NCI-H187 treated with DMSO at 0.1 percent for 48 hours (cell line): ENCODE results near the gene CCS.
"Not testable (repeated sequence)": the region's sequence is repeated elsewhere in the genome, so short reads cannot be mapped to it uniquely, and the experiment has no call there.

Experiments used
- DNase-seq: peaks from one replicate; lab custom pipeline; 2025; lab: John Stamatoyannopoulos, UW

CCS gene

DNA sequence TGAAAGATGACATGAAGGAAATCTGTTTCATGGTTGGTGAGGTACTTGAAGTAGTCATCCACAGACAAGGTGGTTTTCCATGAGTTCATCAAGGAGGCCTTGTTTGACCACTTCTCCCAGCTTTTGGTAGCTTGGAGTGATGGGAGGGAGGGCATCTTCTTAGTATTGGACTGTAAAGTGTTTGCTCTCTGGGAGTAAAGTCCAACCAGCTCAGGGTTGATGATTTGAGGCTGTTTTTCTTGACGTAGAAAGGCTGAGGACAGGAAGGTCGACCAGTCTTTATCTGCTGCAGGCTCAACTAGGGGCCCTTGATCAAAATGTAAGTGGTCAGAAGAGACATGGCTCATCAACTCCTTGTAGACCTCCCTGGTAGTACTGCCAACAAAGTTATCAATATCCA lies 1.8 kb upstream of the CCS start:
- no peak for DNase-seq

DNA sequence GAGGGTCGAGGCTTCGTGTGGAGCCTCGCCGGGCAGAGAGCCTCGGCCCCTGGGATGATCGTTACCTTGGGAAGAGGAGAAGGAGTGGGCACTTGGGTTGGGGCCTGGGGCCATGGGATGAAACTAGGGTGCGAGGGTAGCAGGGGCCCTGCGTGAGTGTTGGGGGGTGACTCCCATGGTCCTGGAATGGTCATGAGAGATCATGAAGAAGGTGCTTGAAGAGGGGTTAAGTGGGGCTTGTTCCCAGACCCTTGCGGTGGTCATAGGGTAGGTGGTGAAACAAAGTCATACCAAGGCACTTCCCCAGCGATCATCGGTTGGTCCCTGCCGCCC lies 284 bp downstream of the CCS start:
- DNase-seq, result no peak

DNA sequence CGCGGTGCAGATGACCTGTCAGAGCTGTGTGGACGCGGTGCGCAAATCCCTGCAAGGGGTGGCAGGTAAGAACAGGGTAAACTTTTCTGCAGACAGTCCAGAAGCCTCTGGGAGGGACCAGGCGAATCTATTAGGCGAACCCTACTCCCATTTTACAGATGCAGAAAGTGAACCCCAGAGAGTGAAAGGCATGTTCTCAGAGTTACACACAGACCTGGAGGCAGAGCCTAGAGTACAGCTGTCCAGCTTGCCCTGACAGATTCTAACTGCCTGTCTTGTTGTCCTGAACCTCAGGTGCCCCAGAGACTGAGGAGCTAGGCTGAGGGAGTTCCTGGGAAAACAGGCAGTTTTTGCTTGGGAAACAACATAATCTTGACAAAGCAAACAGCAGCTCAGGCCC lies 665 bp downstream of the CCS start:
- no peak for DNase-seq

DNA sequence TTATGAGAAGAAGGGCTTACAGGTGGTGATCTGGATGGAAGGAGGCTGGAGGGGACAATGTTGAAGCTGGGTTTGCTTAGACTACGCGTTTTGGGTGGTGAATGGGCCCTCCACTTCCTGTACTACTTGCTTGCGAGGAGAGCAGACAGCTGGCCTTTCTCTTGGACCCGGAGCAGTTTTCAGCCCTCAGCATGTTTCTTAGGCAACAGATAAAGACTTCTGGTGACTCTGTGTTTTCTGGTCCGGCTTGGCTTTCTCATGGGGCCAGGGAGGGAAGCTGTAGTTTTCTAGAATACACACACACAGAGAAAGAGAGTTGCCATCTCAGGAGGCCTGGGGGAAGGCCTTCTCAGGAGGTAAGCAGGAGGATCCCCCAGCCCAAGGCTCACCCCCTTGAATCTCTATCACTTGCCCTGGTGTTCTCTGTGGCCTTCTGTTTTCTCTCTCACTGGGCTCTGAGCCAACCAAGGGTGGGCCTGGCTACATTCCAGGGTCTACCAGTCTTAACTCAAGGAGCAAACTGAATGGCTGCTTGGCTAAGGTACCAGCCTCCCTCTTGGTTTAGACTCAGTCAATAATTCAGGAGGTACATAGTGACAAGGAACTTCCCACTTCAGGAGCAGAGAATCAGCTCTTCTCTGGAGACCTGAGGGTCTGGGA lies 2.4 kb downstream of the CCS start:
- DNase-seq, result no peak

DNA sequence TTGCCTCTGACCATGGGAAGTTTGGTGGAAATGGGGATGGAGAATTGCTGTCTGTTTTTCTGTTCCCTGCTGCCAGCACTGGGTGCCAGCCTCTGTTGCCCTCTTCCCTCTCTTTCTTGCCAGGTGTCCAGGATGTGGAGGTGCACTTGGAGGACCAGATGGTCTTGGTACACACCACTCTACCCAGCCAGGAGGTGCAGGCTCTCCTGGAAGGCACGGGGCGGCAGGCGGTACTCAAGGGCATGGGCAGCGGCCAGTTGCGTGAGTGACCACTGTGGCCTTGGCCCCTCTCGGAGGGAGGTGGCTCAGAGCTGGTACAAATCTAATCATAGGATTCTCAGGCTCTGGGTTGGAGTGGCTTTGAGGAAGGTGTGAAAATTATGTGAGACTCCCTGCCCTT lies 6.0 kb downstream of the CCS start:
- no peak for DNase-seq

DNA sequence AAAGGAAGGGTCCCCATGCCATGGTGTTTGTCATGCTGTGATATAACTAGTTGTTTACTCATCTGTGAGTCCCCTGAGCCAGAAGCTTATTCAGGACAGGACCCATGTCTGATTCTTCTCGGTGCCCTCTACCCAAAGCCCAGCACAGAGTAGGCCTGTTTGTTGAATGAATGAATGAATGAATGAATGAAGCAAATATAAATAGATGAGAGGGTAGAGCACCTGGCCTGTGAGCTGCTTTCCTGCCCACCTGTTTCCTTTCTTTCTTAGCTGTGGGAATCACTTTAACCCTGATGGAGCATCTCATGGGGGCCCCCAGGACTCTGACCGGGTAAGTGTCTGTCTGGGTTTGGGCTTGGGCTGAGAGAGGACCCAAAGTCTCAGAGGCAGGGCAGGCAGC lies 7.2 kb downstream of the CCS start:
- no peak for DNase-seq

DNA sequence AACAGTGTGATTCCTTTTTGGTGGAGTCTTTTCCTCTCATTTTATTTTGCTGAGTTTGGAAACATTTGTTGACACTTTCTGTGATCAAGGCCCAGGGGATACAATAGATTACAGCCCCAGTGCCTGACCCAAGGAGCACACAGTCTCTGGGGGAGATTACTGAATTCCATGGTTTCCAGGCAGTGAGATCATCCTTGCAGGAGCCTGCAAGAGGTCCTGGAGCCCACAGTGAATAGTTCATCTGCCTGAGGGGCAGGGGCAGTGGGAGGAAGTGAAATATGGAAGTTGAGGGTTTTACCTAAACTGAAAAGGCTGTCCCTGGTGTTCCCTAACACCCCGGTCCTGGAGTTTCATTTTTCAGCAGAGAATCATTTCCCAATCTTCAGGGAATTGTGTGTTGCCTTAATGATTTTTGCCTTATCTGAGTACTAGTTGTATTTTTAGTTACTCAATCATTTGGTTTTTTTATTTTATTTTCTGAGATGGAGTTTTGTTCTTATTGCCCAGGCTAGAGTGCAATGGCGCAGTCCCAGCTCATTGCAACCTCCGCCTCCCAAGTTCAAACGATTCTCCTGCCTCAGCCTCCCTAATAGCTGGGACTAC lies 7.7 kb downstream of the CCS start:
- no peak for DNase-seq

DNA sequence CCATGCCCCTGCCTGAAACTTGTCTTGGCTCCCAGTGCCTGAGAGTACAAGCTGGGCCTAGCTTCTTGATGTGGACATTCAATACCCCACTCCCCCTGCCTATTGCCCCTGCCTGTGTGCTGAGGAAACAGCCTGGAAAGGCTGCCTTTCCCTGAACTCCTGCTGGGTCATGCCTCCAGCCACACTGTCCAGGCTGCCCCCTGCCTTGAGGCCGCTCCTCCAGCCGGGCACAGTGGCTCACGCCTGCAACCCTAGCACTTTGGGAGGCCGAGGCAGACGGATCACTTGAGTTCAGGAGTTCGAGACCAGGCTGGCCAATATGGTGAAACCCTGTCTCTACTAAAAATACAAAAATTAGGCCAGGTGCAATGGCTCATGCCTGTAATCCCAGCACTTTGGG lies 10.1 kb downstream of the CCS start:
- DNase-seq, result no peak

DNA sequence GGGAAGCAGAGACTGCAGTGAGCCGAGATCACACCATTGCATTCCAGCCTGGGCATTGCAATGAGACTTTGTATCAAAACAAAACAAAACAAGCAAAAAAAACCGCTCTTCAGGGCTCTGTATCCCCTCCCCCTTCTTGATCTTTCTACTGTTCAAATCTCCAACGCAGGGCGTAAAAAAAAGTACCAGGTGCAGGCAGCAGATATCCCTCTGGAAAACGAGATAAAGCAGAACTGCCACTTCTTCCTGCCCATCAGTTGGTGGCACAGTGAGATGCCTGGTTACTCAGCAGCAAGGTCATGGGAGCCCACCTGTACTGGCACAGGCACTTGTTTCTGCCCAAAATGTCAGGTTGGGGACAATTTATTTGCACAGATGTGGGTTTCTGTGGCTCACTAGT lies 11.2 kb downstream of the CCS start:
- DNase-seq, result no peak

DNA sequence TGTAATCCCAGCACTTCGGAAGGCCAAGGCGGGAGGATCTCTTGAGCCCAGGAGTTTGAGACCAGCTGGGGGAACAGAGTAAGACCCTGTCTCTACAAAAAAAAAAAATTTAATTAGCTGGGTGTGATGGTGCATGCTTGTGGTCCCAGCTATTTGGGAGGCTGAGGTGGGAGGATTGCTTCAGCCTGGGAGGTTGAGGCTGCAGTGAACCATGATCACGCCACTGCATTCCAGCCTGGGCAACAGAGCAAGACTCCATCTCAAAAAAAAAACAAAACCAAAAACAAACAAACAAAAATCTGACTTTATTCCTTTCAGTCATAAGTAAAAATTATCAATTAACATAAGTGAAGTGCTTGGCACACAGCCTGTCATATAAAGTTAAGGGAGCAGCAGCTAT lies 13.6 kb downstream of the CCS start:
- not testable (repeated sequence) for DNase-seq

DNA sequence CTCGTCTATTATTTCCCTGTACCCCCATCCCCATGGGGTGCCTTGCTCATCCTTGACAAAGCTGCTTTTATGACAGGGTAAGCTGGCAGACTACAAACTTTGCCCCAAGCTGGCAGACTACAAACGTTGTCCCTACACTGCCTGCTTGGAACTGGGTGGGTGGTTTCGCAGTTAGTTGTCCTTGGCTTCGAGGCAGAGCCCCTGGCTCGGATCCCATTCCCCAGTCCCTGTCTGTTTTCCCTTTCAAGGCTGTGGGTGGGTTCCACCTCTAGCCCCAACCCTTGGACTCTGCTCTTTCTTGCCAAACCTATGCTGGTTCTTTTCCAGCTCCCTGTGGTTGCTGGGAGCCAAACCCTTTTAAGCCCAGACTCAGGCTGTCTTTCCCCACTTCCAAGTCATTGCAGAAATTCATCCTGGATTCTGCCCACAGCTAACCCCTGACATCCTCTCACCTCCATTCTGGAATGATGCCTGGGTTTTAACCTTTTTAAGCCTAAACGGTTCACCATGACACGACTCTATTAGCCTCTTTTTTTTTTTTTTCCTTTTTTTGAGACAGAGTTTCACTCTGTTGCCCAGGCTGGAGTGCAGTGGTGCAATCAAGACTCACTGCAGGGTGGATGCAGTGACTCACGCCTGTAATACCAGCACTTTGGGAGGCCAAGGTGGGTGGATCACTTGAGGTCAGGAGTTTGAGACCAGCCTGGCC lies 14.3 kb downstream of the CCS start:
- no peak for DNase-seq

DNA sequence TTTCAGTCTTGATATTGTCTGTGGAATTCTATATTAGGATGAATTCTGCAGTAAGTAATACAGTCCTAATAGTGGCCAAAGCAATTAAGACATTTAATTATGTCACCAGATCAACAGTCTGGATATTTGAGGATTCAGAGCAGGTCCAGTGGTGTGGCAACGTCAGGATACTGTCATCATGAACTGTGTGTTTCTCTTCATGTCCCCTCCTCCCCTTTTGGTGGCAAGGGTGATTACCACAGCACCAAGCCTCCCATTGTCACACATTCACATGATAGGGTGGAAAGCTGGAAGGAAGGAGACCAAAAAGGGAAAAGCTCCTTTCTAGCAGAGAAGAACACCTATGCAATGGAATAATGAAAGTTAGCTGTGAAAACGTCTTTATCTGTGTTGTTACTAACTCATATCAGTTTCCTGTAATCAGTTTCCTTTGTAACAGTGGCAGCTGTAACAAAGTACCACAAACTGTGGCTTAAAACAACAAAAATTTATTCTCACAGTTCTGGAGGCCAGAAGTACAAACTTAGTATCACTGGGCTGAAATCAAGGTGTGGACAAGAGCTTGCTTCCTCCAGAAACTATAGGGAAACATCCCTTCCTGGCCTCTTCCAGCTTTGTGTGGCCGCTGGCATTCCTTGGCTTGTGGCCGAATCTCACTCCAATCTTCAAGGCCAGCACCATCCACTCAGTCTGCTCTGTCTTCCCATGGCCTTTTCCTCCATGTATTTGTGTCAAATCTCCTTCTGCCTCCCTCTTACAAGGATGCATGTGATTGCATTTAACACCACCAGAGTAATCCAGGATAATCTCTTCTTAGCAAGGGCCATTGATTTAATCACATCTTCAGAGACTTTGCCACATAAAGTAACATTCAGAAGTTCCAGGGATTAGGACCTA lies 17.0 kb downstream of the CCS start:
- DNase-seq, result no peak

DNA sequence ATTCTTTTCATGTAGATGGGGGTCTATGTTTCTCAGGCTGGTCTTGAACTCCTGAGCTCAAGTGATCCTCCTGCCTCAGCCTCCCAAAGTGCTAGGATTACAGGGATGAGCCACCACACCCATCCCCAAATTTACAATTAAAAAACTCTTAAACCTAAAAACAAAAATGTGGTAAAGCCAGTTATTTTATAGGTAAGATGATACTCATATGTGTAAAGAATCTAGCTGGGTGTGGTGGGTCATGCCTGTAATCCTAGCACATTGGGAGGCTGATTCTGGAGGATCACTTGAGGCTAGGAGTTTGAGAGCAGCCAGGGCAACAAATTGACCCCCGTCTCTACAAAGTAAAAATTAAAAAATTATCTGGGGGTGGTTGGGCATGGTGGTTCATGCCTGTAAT lies 19.5 kb downstream of the CCS start:
- no peak for DNase-seq

DNA sequence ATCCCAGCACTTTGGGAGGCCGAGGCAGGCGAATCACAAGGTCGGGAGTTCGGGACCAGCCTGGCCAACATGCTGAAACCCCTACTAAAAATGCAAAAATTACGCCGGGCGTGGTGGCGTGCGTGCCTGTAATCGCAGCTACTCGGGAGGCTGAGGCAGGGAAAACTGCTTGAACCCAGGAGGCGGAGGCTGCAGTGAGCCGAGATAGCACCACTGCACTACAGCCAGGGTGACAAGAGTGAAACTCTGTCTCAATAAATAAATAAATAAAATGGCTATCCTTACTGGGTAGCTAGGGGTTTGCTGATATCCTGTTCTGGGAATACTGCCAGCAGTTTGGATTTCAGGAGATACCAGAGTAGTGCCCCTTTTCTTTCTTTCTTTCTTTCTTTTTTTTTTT lies 21.1 kb downstream of the CCS start:
- DNase-seq, result no peak

DNA sequence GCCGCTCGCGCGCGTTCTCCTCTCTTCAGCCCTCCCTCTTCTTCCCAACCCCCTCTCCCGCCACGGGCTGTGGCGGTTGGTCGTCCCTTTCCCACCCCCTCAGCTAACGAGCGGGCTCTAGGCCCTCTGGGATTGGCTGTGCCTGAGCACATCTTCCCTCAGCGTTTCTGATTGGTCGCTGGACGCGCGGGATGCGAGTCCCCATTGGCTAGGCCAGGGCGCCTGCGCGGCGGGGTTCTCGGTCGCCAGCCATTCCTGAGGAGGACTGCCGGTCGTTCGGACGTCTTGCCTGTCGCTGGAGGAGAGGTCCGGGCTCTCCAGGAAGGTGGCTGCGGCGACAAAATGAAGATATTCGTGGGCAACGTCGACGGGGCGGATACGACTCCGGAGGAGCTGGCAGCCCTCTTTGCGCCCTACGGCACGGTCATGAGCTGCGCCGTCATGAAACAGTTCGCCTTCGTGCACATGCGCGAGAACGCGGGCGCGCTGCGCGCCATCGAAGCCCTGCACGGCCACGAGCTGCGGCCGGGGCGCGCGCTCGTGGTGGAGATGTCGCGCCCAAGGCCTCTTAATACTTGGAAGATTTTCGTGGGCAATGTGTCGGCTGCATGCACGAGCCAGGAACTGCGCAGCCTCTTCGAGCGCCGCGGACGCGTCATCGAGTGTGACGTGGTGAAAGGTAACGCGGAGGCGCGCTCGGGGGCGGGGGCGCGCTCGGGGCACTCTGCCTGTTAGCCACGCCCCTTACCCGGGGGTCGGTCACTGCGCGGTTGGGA lies 23.6 kb downstream of the CCS start, which contains the start of gene RBM14:
RBM14 (plus strand) TSS at position 252 of the 776 bp plus-strand sequence; CDS start at position 343, 91 bp downstream.
- DNase-seq, result peak; percentile 93

DNA sequence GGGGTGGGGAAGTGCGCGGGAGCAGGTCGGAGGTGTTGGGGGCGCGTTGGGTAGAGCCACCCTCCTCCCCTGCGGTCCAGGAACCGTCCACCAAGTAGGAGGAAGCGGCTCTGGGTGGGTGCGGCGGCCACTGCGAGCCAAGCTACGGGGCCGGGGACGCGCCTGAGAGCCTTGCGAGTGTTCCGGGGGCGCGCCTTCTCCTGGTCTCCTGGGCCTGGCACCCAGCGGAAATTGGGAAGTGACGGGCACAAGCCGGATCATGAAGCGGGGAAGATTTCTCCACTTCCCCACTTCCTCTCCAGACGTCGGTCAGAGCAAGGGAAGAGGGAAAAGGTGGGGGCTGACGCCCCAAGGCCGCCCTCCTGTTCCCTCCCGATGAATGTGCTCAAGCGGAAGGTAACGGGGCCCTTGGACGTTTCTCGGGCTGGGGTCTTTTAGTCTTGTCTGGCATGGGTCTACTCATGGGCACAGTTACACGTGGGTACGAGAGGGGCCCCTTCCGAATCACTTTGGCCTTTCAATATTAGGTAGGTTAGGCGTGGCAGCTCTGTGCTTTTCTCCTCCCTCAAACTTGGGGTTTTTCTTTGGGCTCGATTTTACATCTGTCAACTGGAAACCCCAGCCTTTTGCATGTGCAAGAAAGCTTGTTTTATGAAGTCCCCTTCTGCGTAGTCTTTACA lies 24.3 kb downstream of the CCS start:
- no peak for DNase-seq

DNA sequence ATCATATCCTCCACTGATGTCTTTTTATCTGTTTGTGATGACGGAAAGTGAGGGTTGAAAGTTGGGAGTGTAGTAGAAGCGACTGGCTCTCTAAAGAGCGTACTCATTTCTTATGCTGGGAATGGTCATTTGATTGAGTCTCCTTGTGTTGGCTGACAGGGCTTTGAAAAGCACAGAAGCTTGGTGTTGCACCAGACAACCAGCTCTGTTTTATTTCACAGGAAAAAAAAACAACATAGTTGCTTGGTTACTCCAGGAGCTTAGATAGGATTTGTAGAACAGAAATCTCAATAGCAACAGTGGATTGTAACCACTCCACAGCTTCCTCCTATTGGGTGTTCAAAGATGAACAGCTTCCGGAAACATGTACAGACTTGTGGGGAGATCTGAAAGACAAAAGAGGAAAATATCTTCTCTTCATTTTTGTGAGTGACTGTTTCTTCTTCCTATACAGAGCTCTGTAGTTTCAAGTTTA lies 26.1 kb downstream of the CCS start:
- DNase-seq, result no peak

DNA sequence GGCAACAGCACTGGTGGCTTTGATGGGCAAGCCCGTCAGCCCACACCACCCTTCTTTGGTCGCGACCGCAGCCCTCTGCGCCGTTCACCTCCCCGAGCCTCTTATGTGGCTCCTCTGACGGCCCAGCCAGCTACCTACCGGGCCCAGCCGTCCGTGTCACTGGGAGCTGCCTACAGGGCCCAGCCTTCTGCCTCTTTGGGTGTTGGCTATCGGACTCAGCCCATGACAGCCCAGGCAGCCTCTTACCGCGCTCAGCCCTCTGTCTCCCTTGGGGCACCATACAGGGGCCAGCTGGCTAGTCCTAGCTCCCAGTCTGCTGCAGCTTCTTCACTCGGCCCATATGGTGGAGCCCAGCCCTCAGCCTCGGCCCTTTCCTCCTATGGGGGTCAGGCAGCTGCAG lies 31.5 kb downstream of the CCS start:
- no peak for DNase-seq

DNA sequence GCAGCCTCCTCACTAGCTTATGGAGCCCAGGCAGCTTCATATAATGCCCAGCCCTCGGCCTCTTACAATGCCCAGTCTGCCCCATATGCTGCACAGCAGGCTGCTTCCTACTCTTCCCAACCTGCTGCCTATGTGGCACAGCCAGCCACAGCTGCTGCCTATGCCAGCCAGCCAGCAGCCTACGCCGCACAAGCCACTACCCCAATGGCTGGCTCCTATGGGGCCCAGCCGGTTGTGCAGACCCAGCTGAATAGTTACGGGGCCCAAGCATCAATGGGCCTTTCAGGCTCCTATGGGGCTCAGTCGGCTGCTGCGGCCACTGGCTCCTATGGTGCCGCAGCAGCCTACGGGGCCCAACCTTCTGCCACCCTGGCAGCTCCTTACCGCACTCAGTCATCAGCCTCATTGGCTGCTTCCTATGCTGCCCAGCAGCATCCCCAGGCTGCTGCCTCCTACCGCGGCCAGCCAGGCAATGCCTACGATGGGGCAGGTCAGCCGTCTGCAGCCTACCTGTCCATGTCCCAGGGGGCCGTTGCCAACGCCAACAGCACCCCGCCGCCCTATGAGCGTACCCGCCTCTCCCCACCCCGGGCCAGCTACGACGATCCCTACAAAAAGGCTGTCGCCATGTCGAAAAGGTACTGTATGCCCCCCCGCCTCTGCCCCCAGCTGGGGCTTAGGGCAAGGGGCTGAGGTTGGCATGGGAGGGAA lies 32.2 kb downstream of the CCS start:
- DNase-seq, result no peak

DNA sequence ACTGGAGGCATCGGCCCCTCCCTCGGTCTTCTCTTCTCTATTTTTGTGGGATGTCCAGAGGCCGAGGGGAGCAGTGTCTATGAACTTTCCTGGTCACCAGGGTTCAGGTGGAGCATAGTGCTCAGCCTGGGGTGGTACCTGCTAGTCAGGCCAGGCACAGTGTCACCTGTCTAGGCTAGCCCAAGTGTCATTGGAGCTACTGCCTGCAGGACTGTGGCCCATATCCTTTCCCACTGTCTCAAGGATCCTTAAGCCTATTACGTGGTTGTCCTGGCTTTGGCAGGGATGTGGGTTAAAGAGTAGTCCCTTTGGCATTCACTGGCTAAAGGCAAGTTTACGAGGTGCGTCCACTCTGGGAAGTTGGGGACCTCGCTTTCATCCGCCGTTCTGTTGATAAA lies 32.8 kb downstream of the CCS start:
- DNase-seq, result no peak
